Measurements from ENCODE around the gene RNF113B.

DNA sequence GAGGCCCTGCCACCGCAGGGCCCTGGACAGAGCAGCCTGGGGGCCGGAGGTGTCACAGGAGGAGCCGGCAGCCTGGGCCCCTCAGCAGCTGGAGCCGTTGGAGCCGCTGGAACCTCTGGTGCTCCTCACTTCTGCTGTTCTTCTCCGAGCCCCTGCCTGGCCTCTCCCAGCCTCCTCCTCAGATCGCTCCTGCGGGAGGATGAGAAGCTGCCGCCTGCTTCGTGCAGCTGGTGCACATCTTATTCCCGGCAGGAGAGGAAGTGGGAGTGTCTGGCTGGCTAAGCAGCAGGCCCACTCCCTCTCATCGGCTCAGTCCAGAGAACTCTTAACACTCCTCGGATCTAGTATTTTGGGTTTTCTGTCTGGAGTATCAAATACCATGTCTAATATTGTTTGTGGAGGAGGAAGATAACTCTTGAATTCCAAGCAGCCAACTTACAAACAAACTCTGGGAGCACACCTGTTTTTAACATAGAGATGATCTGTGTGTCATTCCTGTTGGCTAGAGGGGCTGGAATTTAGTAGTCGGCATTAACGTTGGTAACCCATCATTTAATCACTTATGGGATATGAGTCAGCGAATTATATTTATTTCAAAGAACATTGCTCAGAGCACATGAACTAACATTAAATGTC, 37.1 kb upstream of the RNF113B start:
- TF ChIP-seq, protein P1, sequence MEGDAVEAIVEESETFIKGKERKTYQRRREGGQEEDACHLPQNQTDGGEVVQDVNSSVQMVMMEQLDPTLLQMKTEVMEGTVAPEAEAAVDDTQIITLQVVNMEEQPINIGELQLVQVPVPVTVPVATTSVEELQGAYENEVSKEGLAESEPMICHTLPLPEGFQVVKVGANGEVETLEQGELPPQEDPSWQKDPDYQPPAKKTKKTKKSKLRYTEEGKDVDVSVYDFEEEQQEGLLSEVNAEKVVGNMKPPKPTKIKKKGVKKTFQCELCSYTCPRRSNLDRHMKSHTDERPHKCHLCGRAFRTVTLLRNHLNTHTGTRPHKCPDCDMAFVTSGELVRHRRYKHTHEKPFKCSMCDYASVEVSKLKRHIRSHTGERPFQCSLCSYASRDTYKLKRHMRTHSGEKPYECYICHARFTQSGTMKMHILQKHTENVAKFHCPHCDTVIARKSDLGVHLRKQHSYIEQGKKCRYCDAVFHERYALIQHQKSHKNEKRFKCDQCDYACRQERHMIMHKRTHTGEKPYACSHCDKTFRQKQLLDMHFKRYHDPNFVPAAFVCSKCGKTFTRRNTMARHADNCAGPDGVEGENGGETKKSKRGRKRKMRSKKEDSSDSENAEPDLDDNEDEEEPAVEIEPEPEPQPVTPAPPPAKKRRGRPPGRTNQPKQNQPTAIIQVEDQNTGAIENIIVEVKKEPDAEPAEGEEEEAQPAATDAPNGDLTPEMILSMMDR (conservative IDR thresholded peaks at IDR 0.05; ENCODE audit: low read length), result no peak
- TF ChIP-seq EZH2phosphoT487 (IDR thresholded peaks at IDR 0.05; ENCODE audit: borderline replicate concordance, low read depth, low read length), result no peak

Data from OCI-LY7 (cell line).